NT2/D1 (cell line): ENCODE data around the gene GAL3ST2.

Experiments used
- DNase-seq: peaks from one replicate; pipeline ENCODE4 v3.0.0-alpha.2; 2011; ENCODE audit warnings: low read depth, low spot score
- H3K27me3 ChIP-seq: 2 replicates; pipeline ENCODE4 v1.6.0; 2011; ENCODE audit warnings: mild to moderate bottlenecking; ENCODE audit not compliant: insufficient read length, insufficient read depth
- H3K36me3 ChIP-seq: 2 replicates; pipeline ENCODE4 v1.6.1; 2011; ENCODE audit warnings: mild to moderate bottlenecking, low read length, mixed read lengths; ENCODE audit not compliant: insufficient read depth, insufficient read length
- H3K4me1 ChIP-seq: 2 replicates; pipeline ENCODE4 v1.5.1; 2011; ENCODE audit not compliant: insufficient read depth, insufficient read length
- H3K4me3 ChIP-seq: 2 replicates; pipeline ENCODE4 v1.5.1; 2011; ENCODE audit warnings: low read depth; ENCODE audit not compliant: insufficient read length
- H3K9ac ChIP-seq: 2 replicates; pipeline ENCODE4 v1.6.0; 2011; ENCODE audit warnings: low read depth; ENCODE audit not compliant: insufficient read length
- H3K9me3 ChIP-seq: 2 replicates; pipeline ENCODE4 v1.5.1; 2011; ENCODE audit warnings: mild to moderate bottlenecking, low read length; ENCODE audit not compliant: insufficient read depth
- SUZ12 ChIP-seq: IDR thresholded peaks from 2 replicates; pipeline ENCODE4 v1.6.1; 2011; ENCODE audit not compliant: insufficient read length, insufficient read depth; ENCODE audit errors: extremely low read depth
- YY1 ChIP-seq: IDR thresholded peaks from 2 replicates; pipeline ENCODE4 v1.6.1; 2011; ENCODE audit not compliant: insufficient read length, insufficient read depth
- ZNF274 ChIP-seq: IDR thresholded peaks from 2 replicates; pipeline ENCODE4 v1.6.1; 2011; ENCODE audit warnings: mild to moderate bottlenecking, low read depth, low read length

The GAL3ST2 gene

GRCh38 chr2:241842067-241842415 is 65.4 kb downstream of the GAL3ST2 start:
- Histone ChIP-seq H3K9ac (no peak overlapping the region), H3K4me3 (no peak overlapping the region), H3K4me1 (peaks cover 10% of the 10 kb centered on the region), H3K27me3 (peaks cover 12% of the 10 kb centered on the region), H3K36me3 (no peaks in the 10 kb centered on the region), H3K9me3 (no peaks in the 10 kb centered on the region)
- TF ChIP-seq YY1 (no peak), ZNF274 (no peak), SUZ12 (no peak)
- DNase-seq: no peak

- Histone ChIP-seq H3K4me1 (peaks cover 10% of the 10 kb centered on the region), H3K9ac (peak overlapping the region; percentile 17), H3K27me3 (peaks cover 12% of the 10 kb centered on the region), H3K4me3 (no peak overlapping the region), H3K36me3 (no peaks in the 10 kb centered on the region), H3K9me3 (no peaks in the 10 kb centered on the region)
- TF ChIP-seq SUZ12: no peak
- no peak for TF ChIP-seq YY1
- no peak for TF ChIP-seq ZNF274
- no peak for DNase-seq
Observed at GRCh38 chr2:241842620-241843211, 66.1 kb downstream of the GAL3ST2 start.

GRCh38 chr2:241843321-241844065 is 66.9 kb downstream of the GAL3ST2 start:
- Histone ChIP-seq H3K4me1 (peaks cover 10% of the 10 kb centered on the region), H3K27me3 (peaks cover 12% of the 10 kb centered on the region), H3K4me3 (no peak overlapping the region), H3K9me3 (no peaks in the 10 kb centered on the region), H3K9ac (no peak overlapping the region), H3K36me3 (no peaks in the 10 kb centered on the region)
- no peak for DNase-seq
- TF ChIP-seq SUZ12 (no peak), ZNF274 (no peak)

GRCh38 chr2:241844066-241844728 is 67.6 kb downstream of the GAL3ST2 start:
- peak overlapping the region; percentile 69 for H3K9ac ChIP-seq
- peaks cover 10% of the 10 kb centered on the region for H3K4me1 ChIP-seq
- DNase-seq: peak; percentile 15
- no peaks in the 10 kb centered on the region for H3K9me3 ChIP-seq
- TF ChIP-seq SUZ12 (no peak), ZNF274 (no peak), YY1 (no peak)
- peaks cover 12% of the 10 kb centered on the region for H3K27me3 ChIP-seq
- H3K36me3 ChIP-seq: no peaks in the 10 kb centered on the region
- peak overlapping the region; percentile 29 for H3K4me3 ChIP-seq

- Histone ChIP-seq H3K27me3 (peaks cover 12% of the 10 kb centered on the region), H3K36me3 (no peaks in the 10 kb centered on the region), H3K9ac (peak overlapping the region; percentile 69), H3K9me3 (no peaks in the 10 kb centered on the region), H3K4me3 (no peak overlapping the region), H3K4me1 (peaks cover 10% of the 10 kb centered on the region)
- no peak for DNase-seq
- no peak for TF ChIP-seq YY1
- no peak for TF ChIP-seq ZNF274
- TF ChIP-seq SUZ12: no peak
Observed at GRCh38 chr2:241844831-241845578, 68.4 kb downstream of the GAL3ST2 start.

- Histone ChIP-seq H3K9ac (no peak overlapping the region), H3K4me1 (peaks cover 14% of the 10 kb centered on the region), H3K9me3 (no peaks in the 10 kb centered on the region), H3K36me3 (no peaks in the 10 kb centered on the region), H3K4me3 (no peak overlapping the region), H3K27me3 (peaks cover 12% of the 10 kb centered on the region)
- TF ChIP-seq ZNF274 (no peak), YY1 (no peak), SUZ12 (no peak)
- no peak for DNase-seq
Observed at GRCh38 chr2:241846406-241846805, 69.8 kb downstream of the GAL3ST2 start.
